ENCODE data around the gene B3GNT7. TPM values are rescaled to one million over a fixed set of nuclear protein-coding genes. Genes with fewer than 3 reads are reported as not detected.
"Not testable (repeated sequence)": the region's sequence is repeated elsewhere in the genome, so short reads cannot be mapped to it uniquely, and the experiment has no call there.

Gene B3GNT7
- total RNA-seq, 1 experiment from 2014 or later = 6.1 TPM

DNA sequence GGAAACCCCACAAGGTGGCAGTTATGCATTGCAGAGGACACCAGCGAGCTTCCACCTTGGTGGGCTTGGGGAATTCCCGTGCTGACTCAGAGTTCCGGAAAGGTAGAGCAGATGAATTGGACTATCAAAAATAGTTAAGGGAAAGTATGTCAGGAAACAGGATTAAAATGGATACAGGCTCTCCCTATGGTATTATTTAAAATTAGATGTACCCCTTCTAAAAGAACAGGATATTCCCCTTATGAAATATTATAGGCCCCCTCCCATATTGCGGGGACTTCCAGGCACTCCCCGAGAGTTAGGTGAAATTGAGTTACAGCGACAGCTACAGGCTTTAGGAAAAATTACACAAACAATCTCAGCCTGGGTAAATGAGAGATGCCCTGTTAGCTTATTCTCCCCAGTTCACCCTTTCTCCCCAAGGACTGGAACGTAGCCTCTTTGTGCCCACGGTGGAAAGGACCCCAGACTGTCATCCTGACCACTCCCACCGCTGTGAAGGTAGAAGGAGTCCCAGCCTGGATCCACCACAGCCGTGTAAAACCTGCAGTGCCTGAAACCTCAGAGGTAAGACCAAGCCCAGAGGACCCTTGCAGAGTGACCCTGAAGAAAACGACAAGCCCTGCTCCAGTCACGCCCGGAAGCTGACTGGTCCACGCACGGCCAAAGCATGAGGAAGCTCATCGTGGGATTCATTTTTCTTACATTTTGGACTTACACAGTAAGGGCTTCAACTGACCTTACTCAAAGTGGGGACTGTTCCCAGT is 10.3 kb downstream of the B3GNT7 start:
- H2AFZ ChIP-seq (ENCODE audit: low read depth, low read length, poor library complexity, severe bottlenecking); H3K9me2 ChIP-seq (ENCODE audit: insufficient read depth); H3K27me3 ChIP-seq (ENCODE audit: insufficient read depth, low read length); POLR2A ChIA-PET; H3K27ac ChIP-seq (ENCODE audit: low read depth, low read length); H3K79me2 ChIP-seq (ENCODE audit: insufficient read depth, low read length); H3K36me3 ChIP-seq (ENCODE audit: control insufficient read depth in 1 of 2, insufficient read depth in 2 of 2, low read length in 2 of 2); H3K4me2 ChIP-seq (ENCODE audit: low read length); intact Hi-C loops (cut with micrococcal nuclease); DNase-seq (ENCODE audit: low read depth, low spot score); H3K9ac ChIP-seq (ENCODE audit: low read length); H3K4me3 ChIP-seq (replicated peaks in 1 of 2; ENCODE audit: low read depth in 1 of 2, low read length in 2 of 2); BruUV-seq (replicated peaks); H4K20me1 ChIP-seq (ENCODE audit: insufficient read depth); H3K4me1 ChIP-seq (ENCODE audit: control insufficient read depth in 1 of 2, insufficient read depth in 2 of 2, low read length in 2 of 2); RAD21 ChIA-PET (ENCODE audit: low non-redundant PET in 1 of 2, low total read pairs in 2 of 2, uncharacterized antibody in 2 of 2, unreplicated experiment in 2 of 2): not testable (repeated sequence)
- H3K9me3 ChIP-seq (ENCODE audit: control insufficient read depth in 1 of 2, insufficient read depth in 1 of 2, low read depth in 1 of 2, low read length in 2 of 2) = peaks cover 6 to 12% of the 10 kb centered on the region in 2 experiments; a peak in 2 of 4 replicates
- CTCF ChIA-PET = interaction anchor here (0.9 to 1.8 kb wide), 5 partner anchors 9 to 109 kb away, joined by 3 to 4 read pairs (median 4); partner anchors contain the start of gene B3GNT7
- peak; percentile 65 for ATAC-seq
- TF ChIP-seq RAD21 (IDR thresholded peaks at IDR 0.05; ENCODE audit: low read depth) = peak; percentile 54
- TF ChIP-seq, protein P1, sequence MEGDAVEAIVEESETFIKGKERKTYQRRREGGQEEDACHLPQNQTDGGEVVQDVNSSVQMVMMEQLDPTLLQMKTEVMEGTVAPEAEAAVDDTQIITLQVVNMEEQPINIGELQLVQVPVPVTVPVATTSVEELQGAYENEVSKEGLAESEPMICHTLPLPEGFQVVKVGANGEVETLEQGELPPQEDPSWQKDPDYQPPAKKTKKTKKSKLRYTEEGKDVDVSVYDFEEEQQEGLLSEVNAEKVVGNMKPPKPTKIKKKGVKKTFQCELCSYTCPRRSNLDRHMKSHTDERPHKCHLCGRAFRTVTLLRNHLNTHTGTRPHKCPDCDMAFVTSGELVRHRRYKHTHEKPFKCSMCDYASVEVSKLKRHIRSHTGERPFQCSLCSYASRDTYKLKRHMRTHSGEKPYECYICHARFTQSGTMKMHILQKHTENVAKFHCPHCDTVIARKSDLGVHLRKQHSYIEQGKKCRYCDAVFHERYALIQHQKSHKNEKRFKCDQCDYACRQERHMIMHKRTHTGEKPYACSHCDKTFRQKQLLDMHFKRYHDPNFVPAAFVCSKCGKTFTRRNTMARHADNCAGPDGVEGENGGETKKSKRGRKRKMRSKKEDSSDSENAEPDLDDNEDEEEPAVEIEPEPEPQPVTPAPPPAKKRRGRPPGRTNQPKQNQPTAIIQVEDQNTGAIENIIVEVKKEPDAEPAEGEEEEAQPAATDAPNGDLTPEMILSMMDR (IDR thresholded peaks at IDR 0.05 in 2 of 3, conservative IDR thresholded peaks at IDR 0.05 in 1 of 3; ENCODE audit: borderline replicate concordance in 1 of 3, insufficient read depth in 1 of 3, low read depth in 2 of 3, low read length in 2 of 3) = peak; percentile 18 to 41 (median 27); a peak in 3 of 6 replicates

DNA sequence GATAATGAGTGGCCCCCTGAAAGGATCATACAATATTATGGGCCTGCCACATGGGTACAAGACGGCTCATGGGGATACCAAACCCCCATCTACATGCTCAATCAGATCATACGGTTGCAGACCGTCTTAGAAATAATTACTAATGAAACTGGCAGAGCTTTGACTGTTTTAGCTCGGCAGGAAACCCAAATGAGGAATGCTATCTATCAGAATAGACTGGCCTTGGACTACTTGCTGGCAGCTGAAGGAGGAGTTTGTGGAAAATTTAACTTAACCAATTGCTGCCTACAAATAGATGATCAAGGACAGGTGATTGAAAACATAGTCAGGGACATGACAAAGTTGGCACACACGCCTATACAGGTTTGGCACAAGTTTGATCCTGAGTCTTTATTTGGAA is 12.2 kb downstream of the B3GNT7 start:
- H3K4me3 ChIP-seq (replicated peaks in 1 of 2; ENCODE audit: low read depth in 1 of 2, low read length in 2 of 2); H3K9me2 ChIP-seq (ENCODE audit: insufficient read depth); H3K27me3 ChIP-seq (ENCODE audit: insufficient read depth, low read length); H2AFZ ChIP-seq (ENCODE audit: low read depth, low read length, poor library complexity, severe bottlenecking); H3K79me2 ChIP-seq (ENCODE audit: insufficient read depth, low read length); H3K36me3 ChIP-seq (ENCODE audit: control insufficient read depth in 1 of 2, insufficient read depth in 2 of 2, low read length in 2 of 2); H3K4me2 ChIP-seq (ENCODE audit: low read length); ATAC-seq; RAD21 ChIA-PET (ENCODE audit: low non-redundant PET in 1 of 2, low total read pairs in 2 of 2, uncharacterized antibody in 2 of 2, unreplicated experiment in 2 of 2); H3K27ac ChIP-seq (ENCODE audit: low read depth, low read length); intact Hi-C loops (cut with micrococcal nuclease); H4K20me1 ChIP-seq (ENCODE audit: insufficient read depth); BruUV-seq (replicated peaks); H3K9ac ChIP-seq (ENCODE audit: low read length); DNase-seq (ENCODE audit: low read depth, low spot score): not testable (repeated sequence)
- peaks cover 0 to 12% of the 10 kb centered on the region in 2 experiments; a peak in 1 of 4 replicates for H3K4me1 ChIP-seq (ENCODE audit: control insufficient read depth in 1 of 2, insufficient read depth in 2 of 2, low read length in 2 of 2)
- CTCF ChIA-PET = interaction anchor here (1.6 kb wide), 1 partner anchor 304 kb away, joined by 4 read pairs; no protein-coding TSS in a partner anchor
- H3K9me3 ChIP-seq (ENCODE audit: control insufficient read depth in 1 of 2, insufficient read depth in 1 of 2, low read depth in 1 of 2, low read length in 2 of 2) = peaks cover 6 to 14% of the 10 kb centered on the region in 2 experiments; a peak in 2 of 4 replicates
- POLR2A ChIA-PET = interaction anchor here (1.2 kb wide), 1 partner anchor 56 kb away, joined by 4 read pairs; the partner anchor contains the start of gene NCL

DNA sequence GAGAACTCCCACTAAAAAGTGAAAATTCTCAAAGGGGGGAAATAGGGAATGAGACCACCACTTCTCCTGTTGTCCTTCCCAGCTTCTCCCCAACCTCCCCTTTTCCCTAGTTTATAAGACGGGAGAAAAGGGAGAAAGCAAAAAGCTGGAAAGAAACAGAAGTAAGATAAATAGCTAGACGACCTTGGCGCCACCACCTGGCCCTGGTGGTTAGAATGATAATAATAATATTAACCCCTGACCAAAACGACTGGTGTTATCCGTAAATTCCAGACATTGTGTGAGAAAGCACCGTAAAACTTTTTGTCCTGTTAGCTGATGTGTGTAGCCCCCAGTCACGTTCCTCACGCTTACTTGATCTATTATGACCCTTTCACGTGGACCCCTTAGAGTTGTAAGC is 12.8 kb downstream of the B3GNT7 start:
- H3K27ac ChIP-seq (ENCODE audit: low read depth, low read length); H2AFZ ChIP-seq (ENCODE audit: low read depth, low read length, poor library complexity, severe bottlenecking); ATAC-seq; H3K4me3 ChIP-seq (replicated peaks in 1 of 2; ENCODE audit: low read depth in 1 of 2, low read length in 2 of 2); H3K4me2 ChIP-seq (ENCODE audit: low read length); H3K36me3 ChIP-seq (ENCODE audit: control insufficient read depth in 1 of 2, insufficient read depth in 2 of 2, low read length in 2 of 2); intact Hi-C loops (cut with micrococcal nuclease); H3K27me3 ChIP-seq (ENCODE audit: insufficient read depth, low read length); H3K79me2 ChIP-seq (ENCODE audit: insufficient read depth, low read length); H3K9me2 ChIP-seq (ENCODE audit: insufficient read depth); BruUV-seq (replicated peaks); H3K9ac ChIP-seq (ENCODE audit: low read length); RAD21 ChIA-PET (ENCODE audit: low non-redundant PET in 1 of 2, low total read pairs in 2 of 2, uncharacterized antibody in 2 of 2, unreplicated experiment in 2 of 2); DNase-seq (ENCODE audit: low read depth, low spot score); H4K20me1 ChIP-seq (ENCODE audit: insufficient read depth): not testable (repeated sequence)
- H3K4me1 ChIP-seq (ENCODE audit: control insufficient read depth in 1 of 2, insufficient read depth in 2 of 2, low read length in 2 of 2) = peaks cover 0 to 13% of the 10 kb centered on the region in 2 experiments; a peak in 1 of 4 replicates
- ChIA-PET CTCF (interaction anchor here (1.6 kb wide), 1 partner anchor 305 kb away, joined by 4 read pairs; no protein-coding TSS in a partner anchor), POLR2A (interaction anchor here (1.2 kb wide), 1 partner anchor 56 kb away, joined by 4 read pairs; the partner anchor contains the start of gene NCL)
- peaks cover 6 to 14% of the 10 kb centered on the region in 2 experiments; a peak in 2 of 4 replicates for H3K9me3 ChIP-seq (ENCODE audit: control insufficient read depth in 1 of 2, insufficient read depth in 1 of 2, low read depth in 1 of 2, low read length in 2 of 2)
